ENCODE measurements around the gene RHEB. TPM values are rescaled to one million over a fixed set of nuclear protein-coding genes. Genes with fewer than 3 reads are reported as not detected.

Gene RHEB
- total RNA-seq, 4 donors from 2014 or later: 107 to 229 (median 155) TPM

DNA sequence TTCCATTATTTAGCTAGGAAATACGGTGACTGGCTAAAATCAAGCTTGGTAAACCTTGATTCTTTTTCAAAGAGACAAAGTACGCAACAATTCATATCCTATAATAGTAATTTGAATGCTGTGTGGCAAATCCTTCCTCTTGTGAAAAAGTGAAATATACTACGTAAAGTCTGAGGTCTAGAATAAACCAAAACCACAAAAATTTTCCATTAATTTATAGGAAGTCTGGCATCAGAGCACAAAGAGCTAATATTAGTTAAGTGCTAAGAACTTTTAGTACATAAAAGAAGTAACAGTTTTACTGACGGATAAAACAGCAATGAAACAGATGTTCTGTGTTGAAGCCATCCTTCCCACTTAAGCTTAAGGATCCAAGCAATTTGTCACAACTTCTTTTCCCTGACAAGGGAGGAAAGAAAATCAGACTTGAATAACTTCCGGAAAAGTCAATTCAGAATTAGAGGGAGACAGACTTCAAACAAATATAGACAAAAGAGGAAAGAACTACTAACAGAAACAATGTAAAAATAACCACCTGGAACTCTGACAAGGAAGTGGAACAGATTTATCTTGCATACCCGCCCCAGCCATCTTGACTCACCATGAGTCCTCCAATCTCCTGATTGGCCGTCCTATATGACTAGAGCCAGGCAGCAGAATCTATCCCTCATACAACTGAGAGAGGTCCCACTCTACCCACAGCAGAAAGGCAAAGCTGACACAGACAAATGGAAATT is 34.6 kb downstream of the RHEB start:
- H3K4me1 ChIP-seq: peaks cover 9 to 82% (median 26%) of the 10 kb centered on the region in 3 donors
- ATAC-seq: no peak

DNA sequence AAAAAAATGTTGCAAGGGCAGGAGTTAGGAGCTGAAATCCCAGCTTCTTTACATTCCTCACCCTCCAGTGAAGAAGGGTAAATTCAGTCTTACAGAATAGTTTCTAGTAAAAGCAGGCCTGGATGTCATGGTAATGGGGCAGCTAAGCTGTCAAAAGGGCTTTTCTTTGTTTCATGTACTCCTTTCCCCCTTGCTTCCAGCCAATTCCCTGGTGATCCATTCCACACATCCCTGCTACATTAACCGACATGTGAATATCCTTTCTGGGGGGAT is 36.0 kb downstream of the RHEB start:
- Histone ChIP-seq H3K9me3 (no peaks in the 10 kb centered on the region), H3K36me3 (peaks cover 0 to 67% of the 10 kb centered on the region in 2 donors), H3K27me3 (no peaks in the 10 kb centered on the region), H3K4me3 (no peak overlapping the region), H3K27ac (peak overlapping the region in 1 of 4 donors; percentile 48), H3K4me1 (peaks cover 6 to 72% (median 22%) of the 10 kb centered on the region in 3 donors)
- TF ChIP-seq POLR2A (IDR thresholded peaks at IDR 0.05) (no peak), EP300 (IDR thresholded peaks at IDR 0.05) (no peak), POLR2AphosphoS5 (IDR thresholded peaks at IDR 0.05) (no peak)
- TF ChIP-seq, protein P1, sequence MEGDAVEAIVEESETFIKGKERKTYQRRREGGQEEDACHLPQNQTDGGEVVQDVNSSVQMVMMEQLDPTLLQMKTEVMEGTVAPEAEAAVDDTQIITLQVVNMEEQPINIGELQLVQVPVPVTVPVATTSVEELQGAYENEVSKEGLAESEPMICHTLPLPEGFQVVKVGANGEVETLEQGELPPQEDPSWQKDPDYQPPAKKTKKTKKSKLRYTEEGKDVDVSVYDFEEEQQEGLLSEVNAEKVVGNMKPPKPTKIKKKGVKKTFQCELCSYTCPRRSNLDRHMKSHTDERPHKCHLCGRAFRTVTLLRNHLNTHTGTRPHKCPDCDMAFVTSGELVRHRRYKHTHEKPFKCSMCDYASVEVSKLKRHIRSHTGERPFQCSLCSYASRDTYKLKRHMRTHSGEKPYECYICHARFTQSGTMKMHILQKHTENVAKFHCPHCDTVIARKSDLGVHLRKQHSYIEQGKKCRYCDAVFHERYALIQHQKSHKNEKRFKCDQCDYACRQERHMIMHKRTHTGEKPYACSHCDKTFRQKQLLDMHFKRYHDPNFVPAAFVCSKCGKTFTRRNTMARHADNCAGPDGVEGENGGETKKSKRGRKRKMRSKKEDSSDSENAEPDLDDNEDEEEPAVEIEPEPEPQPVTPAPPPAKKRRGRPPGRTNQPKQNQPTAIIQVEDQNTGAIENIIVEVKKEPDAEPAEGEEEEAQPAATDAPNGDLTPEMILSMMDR (IDR thresholded peaks at IDR 0.05): no peak
- 90 to 92% methylated on average over 1 of the region's 1 CpG for WGBS, 2 donors (ENCODE audit: low coverage in 1 of 2)
- no peak for ATAC-seq

More for the DNA sequence above, 34.6 kb downstream of the RHEB start:
- H3K36me3 ChIP-seq: peaks cover 0 to 75% of the 10 kb centered on the region in 2 donors
- no peaks in the 10 kb centered on the region for H3K9me3 ChIP-seq
- peak overlapping the region; percentile 23 to 66 (median 40) for H3K27ac ChIP-seq
- H3K4me3 ChIP-seq: no peak overlapping the region
- WGBS, 2 donors (ENCODE audit: low coverage in 1 of 2): 33 to 40% methylated on average over 6 to 7 of the region's 7 CpGs
- TF ChIP-seq, protein P1 (IDR thresholded peaks at IDR 0.05): no peak
- TF ChIP-seq POLR2AphosphoS5 (IDR thresholded peaks at IDR 0.05): peak; percentile 6
- no peaks in the 10 kb centered on the region for H3K27me3 ChIP-seq

DNA sequence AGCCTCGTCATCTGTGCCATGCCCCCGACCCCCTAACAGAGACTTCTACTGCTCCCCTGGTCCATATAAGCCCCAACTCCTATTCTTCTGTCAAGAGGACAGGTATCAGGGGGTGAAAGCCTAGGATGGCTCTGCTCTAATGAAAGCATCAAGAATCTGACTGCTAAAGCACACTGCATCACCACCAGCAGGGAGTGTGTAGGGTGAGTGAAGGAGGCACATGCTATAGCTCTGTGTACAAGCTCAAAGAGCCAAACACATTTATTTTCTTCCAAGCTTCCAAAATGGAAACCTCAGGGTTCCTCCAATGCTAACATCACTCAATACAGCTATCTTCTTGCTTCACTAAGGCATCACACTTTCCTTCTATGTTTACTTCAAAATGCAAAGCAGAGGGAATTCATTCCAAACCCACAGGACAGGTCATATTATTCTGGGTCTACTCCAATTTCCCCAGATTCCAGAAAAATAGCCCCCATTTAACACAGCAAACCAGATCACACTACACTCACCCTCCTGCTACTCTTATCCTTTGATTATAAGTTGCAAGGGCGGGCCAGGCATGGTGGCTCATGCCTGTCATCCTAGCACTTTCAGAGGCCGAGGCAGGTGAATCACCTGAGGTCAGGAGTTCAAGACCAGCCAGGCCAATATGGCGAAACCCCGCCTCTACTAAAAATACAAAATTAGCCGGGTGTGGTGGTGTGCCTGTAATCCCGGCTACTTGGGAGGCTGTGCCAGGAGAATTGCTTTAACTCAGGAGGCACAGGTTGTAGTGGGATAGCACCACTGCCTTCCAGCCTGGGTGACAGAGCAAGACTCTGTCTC is 36.6 kb downstream of the RHEB start:
- H3K27me3 ChIP-seq: no peaks in the 10 kb centered on the region
- TF ChIP-seq POLR2A (IDR thresholded peaks at IDR 0.05): no peak
- TF ChIP-seq, protein P1 (IDR thresholded peaks at IDR 0.05): no peak
- TF ChIP-seq EP300 (IDR thresholded peaks at IDR 0.05): no peak
- H3K9me3 ChIP-seq: no peaks in the 10 kb centered on the region
- peak overlapping the region in 3 of 4 donors; percentile 6 to 48 (median 22) for H3K27ac ChIP-seq
- whole genome bisulfite sequencing, 2 donors (ENCODE audit: low coverage in 1 of 2): 76 to 100% methylated on average over 2 to 7 of the region's 8 CpGs
- no peak for ATAC-seq
- peaks cover 0 to 65% of the 10 kb centered on the region in 2 donors for H3K36me3 ChIP-seq
- no peak overlapping the region for H3K4me3 ChIP-seq
- H3K4me1 ChIP-seq: peaks cover 6 to 77% (median 22%) of the 10 kb centered on the region in 3 donors

DNA sequence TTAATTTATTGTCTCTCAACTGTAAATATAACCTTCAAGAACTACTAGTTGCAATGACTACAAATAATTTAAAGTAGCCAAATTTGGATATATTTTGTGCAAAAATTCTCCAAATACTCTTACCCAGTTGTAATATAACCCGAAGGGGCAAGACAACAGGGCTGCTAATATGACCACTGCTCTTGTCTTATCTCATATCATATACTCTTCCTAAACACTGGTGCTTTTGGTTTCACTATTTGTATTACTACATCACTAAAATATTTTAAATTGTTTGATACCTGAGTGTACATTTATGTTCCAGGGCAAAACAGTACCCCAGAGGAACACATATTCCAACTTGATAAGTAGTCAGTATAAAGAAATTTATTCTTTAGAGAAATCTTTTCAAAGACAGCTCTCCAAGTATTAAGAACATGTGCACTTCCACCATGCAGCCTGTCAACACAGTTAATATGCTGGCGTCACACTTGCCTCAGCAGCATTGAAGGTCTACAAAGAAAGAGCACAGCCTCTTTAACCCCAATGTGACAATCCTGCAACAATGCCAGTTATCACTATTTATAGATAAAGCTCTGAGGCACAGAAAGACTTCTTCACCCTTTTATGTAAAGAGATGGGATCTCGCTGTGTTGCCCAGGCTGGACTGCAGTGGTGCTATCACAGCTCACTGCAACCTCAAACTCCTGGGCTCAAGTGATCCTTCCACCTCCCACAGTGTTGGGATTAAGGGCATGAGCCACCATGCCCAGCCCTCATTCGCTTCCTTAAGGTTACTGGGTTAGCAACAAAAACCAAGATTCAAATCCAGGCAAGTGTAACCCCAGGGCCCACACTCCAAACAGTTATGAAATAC is 37.8 kb downstream of the RHEB start:
- no peak for ATAC-seq
- Histone ChIP-seq H3K27ac (peak overlapping the region in 2 of 4 donors; percentile 27 to 48), H3K27me3 (no peaks in the 10 kb centered on the region), H3K4me3 (no peak overlapping the region), H3K4me1 (peaks cover 10 to 77% (median 16%) of the 10 kb centered on the region in 3 donors), H3K9me3 (no peaks in the 10 kb centered on the region), H3K36me3 (peaks cover 0 to 58% of the 10 kb centered on the region in 2 donors)
- WGBS, 2 donors (ENCODE audit: low coverage in 1 of 2): 84 to 89% methylated on average over 1 to 3 of the region's 4 CpGs
- TF ChIP-seq POLR2A (IDR thresholded peaks at IDR 0.05) (no peak), POLR2AphosphoS5 (IDR thresholded peaks at IDR 0.05) (no peak), EP300 (IDR thresholded peaks at IDR 0.05) (no peak)
- TF ChIP-seq, protein P1 (IDR thresholded peaks at IDR 0.05): no peak

All from gastroesophageal sphincter (tissue), 4 donors.